Measurements from ENCODE around the gene AKR1E2.

DNA sequence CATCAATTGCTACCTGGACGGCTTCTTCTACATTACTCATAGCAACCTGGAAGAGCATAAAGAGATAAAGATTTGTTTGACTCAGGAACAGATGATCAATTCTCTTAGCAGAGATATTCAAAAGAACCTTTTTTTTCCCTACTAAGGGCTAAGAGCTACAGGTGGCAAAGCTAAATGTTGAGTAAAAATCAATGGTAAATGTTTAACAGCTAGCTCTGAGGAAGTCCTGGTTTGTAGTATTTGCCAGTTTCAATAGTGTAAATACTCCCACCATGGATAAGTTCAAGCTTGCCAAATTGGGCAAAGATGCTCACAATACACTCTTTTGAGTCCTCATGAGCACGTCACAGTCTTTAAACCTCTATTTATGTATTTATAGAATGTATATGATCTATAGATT is 64.0 kb downstream of the AKR1E2 start:
- TF ChIP-seq, protein P1, sequence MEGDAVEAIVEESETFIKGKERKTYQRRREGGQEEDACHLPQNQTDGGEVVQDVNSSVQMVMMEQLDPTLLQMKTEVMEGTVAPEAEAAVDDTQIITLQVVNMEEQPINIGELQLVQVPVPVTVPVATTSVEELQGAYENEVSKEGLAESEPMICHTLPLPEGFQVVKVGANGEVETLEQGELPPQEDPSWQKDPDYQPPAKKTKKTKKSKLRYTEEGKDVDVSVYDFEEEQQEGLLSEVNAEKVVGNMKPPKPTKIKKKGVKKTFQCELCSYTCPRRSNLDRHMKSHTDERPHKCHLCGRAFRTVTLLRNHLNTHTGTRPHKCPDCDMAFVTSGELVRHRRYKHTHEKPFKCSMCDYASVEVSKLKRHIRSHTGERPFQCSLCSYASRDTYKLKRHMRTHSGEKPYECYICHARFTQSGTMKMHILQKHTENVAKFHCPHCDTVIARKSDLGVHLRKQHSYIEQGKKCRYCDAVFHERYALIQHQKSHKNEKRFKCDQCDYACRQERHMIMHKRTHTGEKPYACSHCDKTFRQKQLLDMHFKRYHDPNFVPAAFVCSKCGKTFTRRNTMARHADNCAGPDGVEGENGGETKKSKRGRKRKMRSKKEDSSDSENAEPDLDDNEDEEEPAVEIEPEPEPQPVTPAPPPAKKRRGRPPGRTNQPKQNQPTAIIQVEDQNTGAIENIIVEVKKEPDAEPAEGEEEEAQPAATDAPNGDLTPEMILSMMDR (IDR thresholded peaks at IDR 0.05; ENCODE audit: borderline replicate concordance, extremely low read depth, low read length, poor library complexity, severe bottlenecking): no peak
- TF ChIP-seq EZH2 (IDR thresholded peaks at IDR 0.05; ENCODE audit: borderline replicate concordance, low read depth, low read length, severe bottlenecking): no peak

Data from DND-41 (cell line).